Measurements from ENCODE around the gene FBXL19.

- TF ChIP-seq PAX5 (IDR thresholded peaks at IDR 0.05; ENCODE audit: insufficient read depth, low read length, severe bottlenecking) = no peak
- no peak; the same call in none of the 2 replicates for TF ChIP-seq POLR2A (IDR thresholded peaks at IDR 0.05; ENCODE audit: low read depth, low read length)
- peak; percentile 55; the same call in 1 of the 2 replicates for TF ChIP-seq POLR2AphosphoS5 (IDR thresholded peaks at IDR 0.05; ENCODE audit: low read depth, low read length)
- TF ChIP-seq SPI1 (IDR thresholded peaks at IDR 0.05; ENCODE audit: low read depth, low read length) = no peak
- no peak for TF ChIP-seq TAF1 (IDR thresholded peaks at IDR 0.05; ENCODE audit: low read depth, low read length)
These were observed 61.5 kb downstream of the FBXL19 start, which contains the start of gene HSD3B7 for GRCh38 chr16:30984669-30985400.
